22Rv1 (cell line): Measurements from ENCODE around the gene EIF4E2.

Experiments
- ZFX ChIP-seq: fragments of 450-650 bp; IDR thresholded peaks from 2 replicates; pipeline ENCODE4 v1.6.1; 2017; ENCODE audit warnings: antibody characterized with exemption, borderline replicate concordance
- TF ChIP-seq, protein P1 (sequence below): fragments of 450-650 bp; IDR thresholded peaks from 2 replicates; pipeline ENCODE4 v1.5.1; 2017; ENCODE audit warnings: mild to moderate bottlenecking

DNA sequence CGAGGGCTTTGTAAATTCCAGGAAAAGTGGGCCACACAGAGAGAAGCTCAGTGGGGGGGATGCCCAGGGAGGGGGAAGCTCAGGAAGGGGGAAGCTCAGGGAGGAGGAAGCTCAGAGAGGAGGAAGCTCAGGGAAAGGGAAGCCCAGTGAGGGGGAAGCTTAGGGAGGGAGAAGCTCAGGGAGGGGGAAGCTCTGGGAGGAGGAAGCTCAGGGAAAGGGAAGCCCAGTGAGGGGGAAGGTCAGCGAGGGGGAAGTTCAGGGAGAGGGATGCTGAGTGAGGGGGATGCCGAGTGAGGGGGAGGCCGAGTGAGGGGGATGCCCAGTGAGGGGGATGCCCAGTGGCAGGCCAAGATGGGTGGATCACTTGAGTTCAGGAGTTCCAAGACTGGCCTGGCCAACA is 11.8 kb upstream of the EIF4E2 start:
- TF ChIP-seq, protein P1, sequence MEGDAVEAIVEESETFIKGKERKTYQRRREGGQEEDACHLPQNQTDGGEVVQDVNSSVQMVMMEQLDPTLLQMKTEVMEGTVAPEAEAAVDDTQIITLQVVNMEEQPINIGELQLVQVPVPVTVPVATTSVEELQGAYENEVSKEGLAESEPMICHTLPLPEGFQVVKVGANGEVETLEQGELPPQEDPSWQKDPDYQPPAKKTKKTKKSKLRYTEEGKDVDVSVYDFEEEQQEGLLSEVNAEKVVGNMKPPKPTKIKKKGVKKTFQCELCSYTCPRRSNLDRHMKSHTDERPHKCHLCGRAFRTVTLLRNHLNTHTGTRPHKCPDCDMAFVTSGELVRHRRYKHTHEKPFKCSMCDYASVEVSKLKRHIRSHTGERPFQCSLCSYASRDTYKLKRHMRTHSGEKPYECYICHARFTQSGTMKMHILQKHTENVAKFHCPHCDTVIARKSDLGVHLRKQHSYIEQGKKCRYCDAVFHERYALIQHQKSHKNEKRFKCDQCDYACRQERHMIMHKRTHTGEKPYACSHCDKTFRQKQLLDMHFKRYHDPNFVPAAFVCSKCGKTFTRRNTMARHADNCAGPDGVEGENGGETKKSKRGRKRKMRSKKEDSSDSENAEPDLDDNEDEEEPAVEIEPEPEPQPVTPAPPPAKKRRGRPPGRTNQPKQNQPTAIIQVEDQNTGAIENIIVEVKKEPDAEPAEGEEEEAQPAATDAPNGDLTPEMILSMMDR, result no peak
- TF ChIP-seq ZFX, result no peak
